GM18517 (cell line): ENCODE data around the gene REEP3.
A peak's percentile ranks its signal among the peaks of the same experiment; 100 is the strongest.
"Not testable (repeated sequence)": the region's sequence is repeated elsewhere in the genome, so short reads cannot be mapped to it uniquely, and the experiment has no call there.

ENCODE experiments used
- ATAC-seq: cut with Tn5 transposase; IDR thresholded peaks from one replicate; pipeline ENCODE4 v1.9.1; 2021; ENCODE audit warnings: mild to moderate bottlenecking, moderate library complexity; ENCODE audit not compliant: unreplicated experiment

The REEP3 gene

GRCh38 chr10:63628526-63629362 is 107.5 kb downstream of the REEP3 start:
- ATAC-seq: peak; percentile 40

GRCh38 chr10:63629363-63630084 is 108.3 kb downstream of the REEP3 start:
- peak; percentile 62 for ATAC-seq

GRCh38 chr10:63630085-63630930 is 109.1 kb downstream of the REEP3 start:
- peak; percentile 45 for ATAC-seq

- ATAC-seq: no peak
These were observed 109.9 kb downstream of the REEP3 start for GRCh38 chr10:63630931-63631680.

- ATAC-seq: no peak
These were observed 110.8 kb downstream of the REEP3 start for GRCh38 chr10:63631991-63632390.

GRCh38 chr10:63633677-63634487 is 112.7 kb downstream of the REEP3 start:
- no peak for ATAC-seq

- no peak for ATAC-seq
These were observed 113.4 kb downstream of the REEP3 start for GRCh38 chr10:63634488-63635065.

- ATAC-seq: no peak
These were observed 115.6 kb downstream of the REEP3 start for GRCh38 chr10:63636812-63637211.

GRCh38 chr10:63637901-63638327 is 116.7 kb downstream of the REEP3 start:
- ATAC-seq: no peak

- no peak for ATAC-seq
These were observed 120.2 kb downstream of the REEP3 start for GRCh38 chr10:63641366-63641765.

GRCh38 chr10:63641799-63642198 is 120.6 kb downstream of the REEP3 start:
- ATAC-seq: no peak

GRCh38 chr10:63642808-63643207 is 121.6 kb downstream of the REEP3 start:
- ATAC-seq: no peak

GRCh38 chr10:63644418-63645142 is 123.4 kb downstream of the REEP3 start:
- no peak for ATAC-seq

- ATAC-seq: no peak
These were observed 124.0 kb downstream of the REEP3 start for GRCh38 chr10:63645195-63645594.

- no peak for ATAC-seq
These were observed 125.3 kb downstream of the REEP3 start for GRCh38 chr10:63646491-63646890.

- no peak for ATAC-seq
These were observed 130.7 kb downstream of the REEP3 start for GRCh38 chr10:63651864-63652263.

- no peak for ATAC-seq
These were observed 132.5 kb downstream of the REEP3 start for GRCh38 chr10:63653747-63654146.

GRCh38 chr10:63657761-63658160 is 136.6 kb downstream of the REEP3 start:
- ATAC-seq: no peak

- ATAC-seq: not testable (repeated sequence)
These were observed 139.7 kb downstream of the REEP3 start for GRCh38 chr10:63660941-63661340.
